Measurements from ENCODE around the gene ATP11A. TPM values are rescaled to one million over a fixed set of nuclear protein-coding genes. Genes with fewer than 3 reads are reported as not detected.

Gene ATP11A
- total and polyA plus RNA-seq, 7 donors: 0.69 to 22.9 (median 9.6) TPM

DNA sequence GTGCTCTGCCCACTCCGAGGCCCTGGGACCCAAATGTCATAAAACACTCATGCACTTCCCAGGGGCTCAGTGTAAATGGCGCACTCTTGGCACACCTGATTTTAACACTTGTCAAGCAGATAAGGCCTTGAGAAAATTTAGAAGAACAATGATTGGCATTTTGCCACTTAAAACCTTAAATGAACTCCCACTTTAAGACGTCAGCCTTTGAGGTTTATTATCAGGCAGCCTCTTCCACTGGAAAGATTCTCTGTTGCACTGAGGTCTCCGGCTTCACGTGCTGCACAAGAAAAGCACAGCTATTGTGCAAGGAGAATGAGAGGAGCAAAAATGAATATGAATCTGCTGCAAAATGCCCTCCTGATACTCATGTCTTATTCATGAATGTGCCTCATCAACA is 38.5 kb upstream of the ATP11A start:
- DNase-seq: no peak
- Histone ChIP-seq H3K27me3 (no peaks in the 10 kb centered on the region), H3K36me3 (no peaks in the 10 kb centered on the region), H3K9me3 (no peaks in the 10 kb centered on the region), H3K27ac (peak overlapping the region in 2 of 4 donors; percentile 65 to 68), H3K4me3 (no peak overlapping the region), H3K4me1 (peaks cover 0 to 31% (median 25%) of the 10 kb centered on the region in 4 donors)
- TF ChIP-seq POLR2A (IDR thresholded peaks at IDR 0.05) (no peak), EP300 (IDR thresholded peaks at IDR 0.05) (no peak), POLR2AphosphoS5 (IDR thresholded peaks at IDR 0.05) (no peak)
- TF ChIP-seq, protein P1, sequence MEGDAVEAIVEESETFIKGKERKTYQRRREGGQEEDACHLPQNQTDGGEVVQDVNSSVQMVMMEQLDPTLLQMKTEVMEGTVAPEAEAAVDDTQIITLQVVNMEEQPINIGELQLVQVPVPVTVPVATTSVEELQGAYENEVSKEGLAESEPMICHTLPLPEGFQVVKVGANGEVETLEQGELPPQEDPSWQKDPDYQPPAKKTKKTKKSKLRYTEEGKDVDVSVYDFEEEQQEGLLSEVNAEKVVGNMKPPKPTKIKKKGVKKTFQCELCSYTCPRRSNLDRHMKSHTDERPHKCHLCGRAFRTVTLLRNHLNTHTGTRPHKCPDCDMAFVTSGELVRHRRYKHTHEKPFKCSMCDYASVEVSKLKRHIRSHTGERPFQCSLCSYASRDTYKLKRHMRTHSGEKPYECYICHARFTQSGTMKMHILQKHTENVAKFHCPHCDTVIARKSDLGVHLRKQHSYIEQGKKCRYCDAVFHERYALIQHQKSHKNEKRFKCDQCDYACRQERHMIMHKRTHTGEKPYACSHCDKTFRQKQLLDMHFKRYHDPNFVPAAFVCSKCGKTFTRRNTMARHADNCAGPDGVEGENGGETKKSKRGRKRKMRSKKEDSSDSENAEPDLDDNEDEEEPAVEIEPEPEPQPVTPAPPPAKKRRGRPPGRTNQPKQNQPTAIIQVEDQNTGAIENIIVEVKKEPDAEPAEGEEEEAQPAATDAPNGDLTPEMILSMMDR (IDR thresholded peaks at IDR 0.05): no peak
- intact Hi-C loops (cut with DNase I): loop anchor here (5.0 kb wide), 1 partner anchor 61 kb away; no protein-coding TSS in a partner anchor
- 30 to 53% methylated on average over 5 of the region's 5 CpGs for WGBS, 2 donors

DNA sequence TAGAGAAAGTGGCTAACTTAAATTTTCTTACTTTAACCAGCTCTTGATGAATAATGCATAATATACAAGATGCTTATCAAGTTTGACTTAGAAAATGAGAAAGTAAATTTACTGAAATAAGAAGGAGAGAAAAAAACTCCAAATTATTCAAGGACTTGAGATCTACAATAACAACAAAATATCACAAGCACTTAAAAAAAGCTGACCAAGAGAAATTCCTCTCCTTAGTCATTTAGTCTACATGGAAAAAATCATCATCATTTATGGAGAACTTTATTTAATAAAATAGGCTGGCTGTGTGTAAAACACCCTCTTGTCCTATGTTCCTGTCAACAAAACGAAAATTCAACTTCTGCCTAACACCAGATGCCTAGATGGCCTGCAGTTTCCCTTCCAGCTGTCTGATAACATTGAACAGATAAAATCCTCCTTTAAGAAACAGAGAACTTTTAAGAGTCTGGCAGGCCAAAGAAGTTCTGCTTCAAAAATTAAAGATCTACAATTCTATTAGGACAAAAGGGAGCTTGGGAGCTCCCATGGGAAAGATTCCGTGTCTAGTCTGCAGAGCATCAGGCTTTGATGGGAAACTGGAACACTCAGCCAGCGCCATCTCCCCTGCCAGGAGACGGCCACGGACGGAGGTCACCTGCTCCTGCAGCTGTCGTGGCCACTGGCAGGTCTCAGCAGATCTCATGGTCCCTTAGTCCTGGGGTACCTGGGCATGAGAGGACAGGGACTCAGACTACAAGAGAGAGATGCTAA is 37.9 kb upstream of the ATP11A start:
- TF ChIP-seq EP300 (IDR thresholded peaks at IDR 0.05) (no peak), POLR2A (IDR thresholded peaks at IDR 0.05) (no peak), POLR2AphosphoS5 (IDR thresholded peaks at IDR 0.05) (peak; percentile 25 to 73 (median 56))
- Histone ChIP-seq H3K27me3 (no peaks in the 10 kb centered on the region), H3K27ac (peak overlapping the region in 3 of 4 donors; percentile 25 to 68 (median 65)), H3K36me3 (no peaks in the 10 kb centered on the region), H3K9me3 (no peaks in the 10 kb centered on the region), H3K4me3 (no peak overlapping the region), H3K4me1 (peaks cover 0 to 31% (median 25%) of the 10 kb centered on the region in 4 donors)
- intact Hi-C loops (cut with DNase I): loop anchor here (5.0 kb wide), 1 partner anchor 60 kb away; no protein-coding TSS in a partner anchor
- 66 to 80% methylated on average over 7 of the region's 7 CpGs for WGBS, 2 donors
- no peak for DNase-seq

DNA sequence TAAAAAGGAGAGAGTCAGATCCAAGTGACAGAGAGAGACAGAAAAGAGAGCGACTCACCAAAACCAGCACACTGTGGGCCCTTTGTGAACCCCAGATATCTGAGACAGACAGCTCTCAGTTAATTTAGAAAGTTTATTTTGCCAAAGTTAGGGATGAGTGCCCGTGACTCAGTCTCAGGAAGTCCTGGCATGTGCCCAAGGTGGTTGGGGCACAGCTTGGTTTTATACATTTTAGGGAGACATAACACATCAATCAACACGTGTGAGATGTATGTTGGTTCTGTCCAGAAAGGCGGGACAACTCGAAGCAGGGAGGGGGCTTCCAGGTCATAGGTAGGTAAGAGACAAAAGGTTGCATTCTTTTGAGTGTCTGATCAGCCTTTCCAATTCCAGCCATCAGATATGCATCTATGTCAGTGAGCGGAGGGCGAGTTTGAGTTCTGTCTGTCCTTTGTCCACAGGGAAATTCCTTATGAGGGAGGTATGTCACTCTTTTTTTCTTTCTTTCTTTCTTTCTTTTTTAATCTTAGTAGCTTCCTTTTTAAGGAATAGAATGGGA is 37.2 kb upstream of the ATP11A start:
- H3K27ac ChIP-seq: peak overlapping the region in 3 of 4 donors; percentile 25 to 68 (median 65)
- DNase-seq: no peak
- H3K4me3 ChIP-seq: no peak overlapping the region
- no peaks in the 10 kb centered on the region for H3K27me3 ChIP-seq
- peaks cover 0 to 31% (median 25%) of the 10 kb centered on the region in 4 donors for H3K4me1 ChIP-seq
- no peaks in the 10 kb centered on the region for H3K9me3 ChIP-seq
- no peak for TF ChIP-seq EP300 (IDR thresholded peaks at IDR 0.05)
- TF ChIP-seq POLR2AphosphoS5 (IDR thresholded peaks at IDR 0.05): no peak
- TF ChIP-seq, protein P1 (IDR thresholded peaks at IDR 0.05): no peak
- TF ChIP-seq POLR2A (IDR thresholded peaks at IDR 0.05): no peak
- intact Hi-C loops (cut with DNase I): loop anchor here (5.0 kb wide), 1 partner anchor 60 kb away; no protein-coding TSS in a partner anchor
- WGBS, 2 donors: 66% methylated on average over 7 of the region's 7 CpGs
- H3K36me3 ChIP-seq: no peaks in the 10 kb centered on the region

DNA sequence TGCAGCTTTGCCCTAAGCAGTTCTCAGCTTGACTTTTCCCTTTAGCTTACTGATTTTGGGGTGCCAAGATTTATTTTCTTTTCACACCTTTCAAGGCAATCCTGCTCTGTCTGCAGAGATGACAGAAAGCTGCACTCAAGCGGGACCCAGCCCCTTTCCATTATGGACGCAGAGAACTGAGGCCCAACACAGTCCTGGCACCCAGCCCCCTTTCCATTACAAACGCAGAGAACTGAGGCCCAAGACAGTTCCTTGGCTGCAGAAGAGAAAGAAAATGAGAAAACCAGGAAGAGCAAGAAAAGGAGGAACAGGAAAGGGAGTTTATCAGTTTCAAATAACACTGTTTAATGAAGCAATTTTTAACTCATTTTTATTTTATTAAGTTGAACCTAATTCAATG is 36.8 kb upstream of the ATP11A start:
- Histone ChIP-seq H3K4me3 (no peak overlapping the region), H3K27ac (peak overlapping the region in 2 of 4 donors; percentile 65 to 68), H3K9me3 (no peaks in the 10 kb centered on the region), H3K27me3 (no peaks in the 10 kb centered on the region), H3K4me1 (peaks cover 0 to 34% (median 26%) of the 10 kb centered on the region in 4 donors), H3K36me3 (no peaks in the 10 kb centered on the region)
- no peak for TF ChIP-seq EP300 (IDR thresholded peaks at IDR 0.05)
- TF ChIP-seq POLR2AphosphoS5 (IDR thresholded peaks at IDR 0.05): peak in 1 of 4 donors; percentile 27
- TF ChIP-seq, protein P1 (IDR thresholded peaks at IDR 0.05): no peak
- no peak for TF ChIP-seq POLR2A (IDR thresholded peaks at IDR 0.05)
- intact Hi-C loops (cut with DNase I): loop anchor here (5.0 kb wide), 1 partner anchor 59 kb away; no protein-coding TSS in a partner anchor
- no peak for DNase-seq
- 69 to 82% methylated on average over 3 of the region's 3 CpGs for WGBS, 2 donors

DNA sequence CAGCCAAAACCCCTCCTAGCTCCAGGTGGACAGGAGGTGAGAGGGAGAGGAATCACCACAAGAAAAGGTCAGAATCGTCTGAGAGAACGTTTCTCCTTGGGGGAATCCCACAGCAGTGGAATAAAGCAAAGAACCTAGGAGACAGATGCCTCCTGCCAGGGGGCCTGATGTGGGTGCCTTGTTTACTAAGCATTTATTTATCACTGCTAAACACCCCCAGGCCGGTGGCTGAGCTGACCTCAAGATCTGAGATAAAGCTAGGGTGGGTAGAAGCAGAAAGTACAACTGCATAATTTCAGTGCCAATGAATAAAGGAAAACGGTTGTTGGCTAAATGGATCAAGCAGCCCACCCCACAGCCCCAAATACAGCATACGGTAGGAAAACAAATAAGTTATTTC is 33.9 kb upstream of the ATP11A start:
- Histone ChIP-seq H3K4me1 (peaks cover 0 to 36% (median 27%) of the 10 kb centered on the region in 4 donors), H3K27ac (no peak overlapping the region), H3K4me3 (no peak overlapping the region), H3K9me3 (no peaks in the 10 kb centered on the region), H3K27me3 (no peaks in the 10 kb centered on the region), H3K36me3 (no peaks in the 10 kb centered on the region)
- DNase-seq: no peak
- TF ChIP-seq, protein P1 (IDR thresholded peaks at IDR 0.05): no peak
- TF ChIP-seq EP300 (IDR thresholded peaks at IDR 0.05): no peak
- TF ChIP-seq POLR2A (IDR thresholded peaks at IDR 0.05): no peak
- no peak for TF ChIP-seq POLR2AphosphoS5 (IDR thresholded peaks at IDR 0.05)
- intact Hi-C loops (cut with DNase I): no loop called here
- WGBS, 2 donors: 51 to 58% methylated on average over 5 of the region's 5 CpGs

Measured in sigmoid colon (tissue), 7 donors.